ENCODE results near the gene PKLR. TPM values are rescaled to one million over a fixed set of nuclear protein-coding genes. Genes with fewer than 3 reads are reported as not detected.

The PKLR gene
- total and polyA plus RNA-seq, 2 donors (not counting 3 experiments of a cell fraction or from before 2014, with no cell fraction given) = not detected

DNA sequence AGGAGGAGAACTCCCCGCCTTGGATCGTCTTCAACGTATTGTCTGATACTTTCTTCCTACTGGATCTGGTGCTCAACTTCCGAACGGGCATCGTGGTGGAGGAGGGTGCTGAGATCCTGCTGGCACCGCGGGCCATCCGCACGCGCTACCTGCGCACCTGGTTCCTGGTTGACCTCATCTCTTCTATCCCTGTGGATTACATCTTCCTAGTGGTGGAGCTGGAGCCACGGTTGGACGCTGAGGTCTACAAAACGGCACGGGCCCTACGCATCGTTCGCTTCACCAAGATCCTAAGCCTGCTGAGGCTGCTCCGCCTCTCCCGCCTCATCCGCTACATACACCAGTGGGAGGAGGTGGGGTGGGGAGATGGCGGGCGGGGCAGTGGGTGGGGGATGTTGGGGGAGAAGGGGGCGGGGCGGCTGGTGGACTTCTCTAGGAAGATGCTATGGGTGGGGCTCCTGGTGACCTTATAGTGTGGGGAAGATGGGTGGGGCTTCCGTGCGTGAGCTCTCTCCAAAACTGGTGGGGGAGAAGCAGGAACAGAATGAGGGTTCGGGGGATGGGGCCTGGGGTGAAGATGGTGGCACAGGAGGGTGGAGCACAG is 18.6 kb downstream of the PKLR start:
- no peaks in the 10 kb centered on the region for H4K20me1 ChIP-seq (replicated peaks; ENCODE audit: control insufficient read depth, extremely low read depth, insufficient read depth, low read length)
- peaks cover 7% of the 10 kb centered on the region for H3K4me1 ChIP-seq (ENCODE audit: control insufficient read depth, extremely low read depth, insufficient read depth, low read length)
- H3K9me3 ChIP-seq (replicated peaks; ENCODE audit: control insufficient read depth, insufficient read depth, low read length) = no peaks in the 10 kb centered on the region
- peaks cover 0 to 2% of the 10 kb centered on the region in 2 experiments for H3K27me3 ChIP-seq (ENCODE audit: control insufficient read depth in 2 of 2, insufficient read depth in 2 of 2, low read length in 2 of 2)
- H3K79me2 ChIP-seq (ENCODE audit: control insufficient read depth, insufficient read depth, low read length) = no peaks in the 10 kb centered on the region
- TF ChIP-seq, protein P1, sequence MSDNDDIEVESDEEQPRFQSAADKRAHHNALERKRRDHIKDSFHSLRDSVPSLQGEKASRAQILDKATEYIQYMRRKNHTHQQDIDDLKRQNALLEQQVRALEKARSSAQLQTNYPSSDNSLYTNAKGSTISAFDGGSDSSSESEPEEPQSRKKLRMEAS (IDR thresholded peaks at IDR 0.05; ENCODE audit: insufficient read depth, insufficient read length) = no peak
- TF ChIP-seq, protein P2, sequence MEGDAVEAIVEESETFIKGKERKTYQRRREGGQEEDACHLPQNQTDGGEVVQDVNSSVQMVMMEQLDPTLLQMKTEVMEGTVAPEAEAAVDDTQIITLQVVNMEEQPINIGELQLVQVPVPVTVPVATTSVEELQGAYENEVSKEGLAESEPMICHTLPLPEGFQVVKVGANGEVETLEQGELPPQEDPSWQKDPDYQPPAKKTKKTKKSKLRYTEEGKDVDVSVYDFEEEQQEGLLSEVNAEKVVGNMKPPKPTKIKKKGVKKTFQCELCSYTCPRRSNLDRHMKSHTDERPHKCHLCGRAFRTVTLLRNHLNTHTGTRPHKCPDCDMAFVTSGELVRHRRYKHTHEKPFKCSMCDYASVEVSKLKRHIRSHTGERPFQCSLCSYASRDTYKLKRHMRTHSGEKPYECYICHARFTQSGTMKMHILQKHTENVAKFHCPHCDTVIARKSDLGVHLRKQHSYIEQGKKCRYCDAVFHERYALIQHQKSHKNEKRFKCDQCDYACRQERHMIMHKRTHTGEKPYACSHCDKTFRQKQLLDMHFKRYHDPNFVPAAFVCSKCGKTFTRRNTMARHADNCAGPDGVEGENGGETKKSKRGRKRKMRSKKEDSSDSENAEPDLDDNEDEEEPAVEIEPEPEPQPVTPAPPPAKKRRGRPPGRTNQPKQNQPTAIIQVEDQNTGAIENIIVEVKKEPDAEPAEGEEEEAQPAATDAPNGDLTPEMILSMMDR (IDR thresholded peaks at IDR 0.05; ENCODE audit: extremely low read depth in 1 of 2, insufficient read depth in 1 of 2, low read depth in 1 of 2, low read length in 2 of 2) = no peak
- TF ChIP-seq GATA2 (IDR thresholded peaks at IDR 0.05; ENCODE audit: insufficient read depth, insufficient read length, low read depth, low read length) = no peak
- TF ChIP-seq EZH2 (IDR thresholded peaks at IDR 0.05; ENCODE audit: borderline replicate concordance, low read depth, low read length, severe bottlenecking) = no peak
- no peak for TF ChIP-seq POLR2AphosphoS5 (IDR thresholded peaks at IDR 0.05; ENCODE audit: insufficient read depth, low read depth, low read length)
- TF ChIP-seq JUN (IDR thresholded peaks at IDR 0.05; ENCODE audit: borderline replicate concordance, insufficient read depth, insufficient read length, low read depth) = no peak
- TF ChIP-seq FOS (IDR thresholded peaks at IDR 0.05; ENCODE audit: borderline replicate concordance, insufficient read depth, low read length) = no peak
- TF ChIP-seq POLR2A (IDR thresholded peaks at IDR 0.05; ENCODE audit: low read depth, low read length) = no peak
- TF ChIP-seq MYC (IDR thresholded peaks at IDR 0.05; ENCODE audit: low read depth, low read length) = no peak
- H3K27ac ChIP-seq (ENCODE audit: insufficient read depth, low read depth, low read length) = no peak overlapping the region
- no peak for FAIRE-seq
- DNase-seq (ENCODE audit: low read depth, low spot score) = no peak
- H3K36me3 ChIP-seq (ENCODE audit: control insufficient read depth in 2 of 2, extremely low read depth in 1 of 2, insufficient read depth in 2 of 2, low read length in 2 of 2) = no peaks in the 10 kb centered on the region
- dilution Hi-C loops (cut with MboI; ENCODE audit: extremely low pct_ligation_motif_present, low sequenced_read_pairs) (no loop called here), intact Hi-C loops (cut with micrococcal nuclease) (no loop called here)
- H3K9ac ChIP-seq (replicated peaks; ENCODE audit: extremely low read depth, insufficient read depth, low read length) = no peak overlapping the region
- no TSS peak for BruUV-seq (replicated peaks)
- H3K4me2 ChIP-seq (ENCODE audit: insufficient read depth, low read length) = no peak overlapping the region
- no peak overlapping the region for H3K4me3 ChIP-seq (replicated peaks in 1 of 3; ENCODE audit: insufficient read depth in 1 of 3, low read depth in 1 of 3, low read length in 3 of 3)
- H3K9me1 ChIP-seq (replicated peaks; ENCODE audit: control insufficient read depth, extremely low read depth, insufficient read depth, low read length) = no peaks in the 10 kb centered on the region
- no peak overlapping the region for H2AFZ ChIP-seq (ENCODE audit: low read depth, low read length)
- ChIA-PET CTCF (no interaction called here), POLR2A (no interaction called here)
